Esophagus muscularis mucosa (tissue), 4 donors: ENCODE measurements around the gene FOXO3.

Experiments
- EP300 ChIP-seq: sonication (generic); formaldehyde crosslinking; IDR thresholded peaks from one replicate; pipeline ENCODE4 v1.6.1; 2017; ENCODE audit warnings: antibody characterized with exemption
- POLR2A ChIP-seq: fragments of 450-650 bp; IDR thresholded peaks from one replicate; pipeline ENCODE4 v1.6.1; 2017; ENCODE audit warnings: antibody characterized with exemption, moderate library complexity, mild to moderate bottlenecking, low read depth
- POLR2AphosphoS5 ChIP-seq, 2 donors: sonication (generic); formaldehyde crosslinking; IDR thresholded peaks; one replicate each; pipeline ENCODE4 v1.6.1; 2017; ENCODE audit warnings: antibody characterized with exemption in 2 of 2
- TF ChIP-seq, protein P1 (sequence below), 3 experiments: fragments of 200-600 bp in 2 of 3; fragments of 450-650 bp in 1 of 3; sonication (generic) in 2 of 3; IDR thresholded peaks; one replicate each; pipeline ENCODE4 v1.5.1; 2017 to 2019; ENCODE audit warnings: antibody characterized with exemption in 3 of 3, mild to moderate bottlenecking in 2 of 3, moderate library complexity in 1 of 3

DNA sequence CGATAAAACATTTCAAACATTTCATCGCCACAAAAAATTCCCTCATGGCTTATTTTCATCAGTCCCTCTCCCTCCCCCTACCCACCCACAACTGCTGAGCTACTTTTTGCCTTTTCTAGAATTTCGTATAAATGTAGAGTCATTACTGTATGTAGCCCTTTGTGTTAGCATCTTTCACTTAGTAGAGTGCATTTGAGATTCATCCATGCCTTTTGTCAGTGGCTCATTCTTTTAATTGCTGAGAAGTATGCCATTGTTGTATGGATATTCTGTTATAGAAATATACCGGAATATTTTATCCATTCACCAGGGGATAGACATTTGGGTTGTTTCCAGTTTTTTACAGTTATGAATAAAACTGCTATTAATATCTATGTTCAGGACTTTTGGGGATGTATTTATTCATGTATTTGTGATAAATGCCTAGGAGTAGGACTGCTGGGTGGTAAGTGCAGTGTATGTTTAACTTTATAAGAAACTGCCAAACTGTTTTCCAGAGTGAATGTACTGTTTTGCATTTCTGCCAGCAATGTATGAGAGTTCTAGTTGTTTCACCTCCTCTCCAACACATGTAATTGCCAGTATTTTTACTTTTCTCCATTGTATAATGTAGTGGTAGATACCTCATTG, 50.4 kb downstream of the FOXO3 start:
- TF ChIP-seq, protein P1, sequence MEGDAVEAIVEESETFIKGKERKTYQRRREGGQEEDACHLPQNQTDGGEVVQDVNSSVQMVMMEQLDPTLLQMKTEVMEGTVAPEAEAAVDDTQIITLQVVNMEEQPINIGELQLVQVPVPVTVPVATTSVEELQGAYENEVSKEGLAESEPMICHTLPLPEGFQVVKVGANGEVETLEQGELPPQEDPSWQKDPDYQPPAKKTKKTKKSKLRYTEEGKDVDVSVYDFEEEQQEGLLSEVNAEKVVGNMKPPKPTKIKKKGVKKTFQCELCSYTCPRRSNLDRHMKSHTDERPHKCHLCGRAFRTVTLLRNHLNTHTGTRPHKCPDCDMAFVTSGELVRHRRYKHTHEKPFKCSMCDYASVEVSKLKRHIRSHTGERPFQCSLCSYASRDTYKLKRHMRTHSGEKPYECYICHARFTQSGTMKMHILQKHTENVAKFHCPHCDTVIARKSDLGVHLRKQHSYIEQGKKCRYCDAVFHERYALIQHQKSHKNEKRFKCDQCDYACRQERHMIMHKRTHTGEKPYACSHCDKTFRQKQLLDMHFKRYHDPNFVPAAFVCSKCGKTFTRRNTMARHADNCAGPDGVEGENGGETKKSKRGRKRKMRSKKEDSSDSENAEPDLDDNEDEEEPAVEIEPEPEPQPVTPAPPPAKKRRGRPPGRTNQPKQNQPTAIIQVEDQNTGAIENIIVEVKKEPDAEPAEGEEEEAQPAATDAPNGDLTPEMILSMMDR (IDR thresholded peaks at IDR 0.05) = no peak
- TF ChIP-seq POLR2AphosphoS5 (IDR thresholded peaks at IDR 0.05) (no peak), EP300 (no peak), POLR2A (no peak)
